K562 (cell line): ENCODE results near the gene IGF2R. TPM values are rescaled to one million over a fixed set of nuclear protein-coding genes. Genes with fewer than 3 reads are reported as not detected.
A peak's percentile ranks its signal among the peaks of the same experiment; 100 is the strongest.

Experiments used
- ARID1B ChIP-seq: fragments of 450-650 bp; IDR thresholded peaks from 2 replicates; pipeline ENCODE4 v1.6.1; 2016; ENCODE audit warnings: antibody characterized with exemption, mild to moderate bottlenecking, inconsistent platforms
- CBFA2T3 ChIP-seq: fragments of 450-650 bp; IDR thresholded peaks from 2 replicates; pipeline ENCODE4 v1.6.1; 2017
- CREB3 ChIP-seq: fragments of 450-650 bp; conservative IDR thresholded peaks from 2 replicates; pipeline ENCODE4 v1.6.1; 2016; ENCODE audit warnings: missing genetic modification characterization, low read depth, mild to moderate bottlenecking, missing compliant biosample characterization, moderate library complexity
- CUX1 ChIP-seq: fragments of 200-800 bp; sonication (Bioruptor generic); IDR thresholded peaks from 2 replicates; pipeline ENCODE4 v1.6.1; 2016; ENCODE audit warnings: missing genetic modification characterization, missing compliant biosample characterization
- E2F3 ChIP-seq: fragments of 250-450 bp; sonication (Bioruptor Pico); IDR thresholded peaks from 2 replicates; pipeline ENCODE4 v1.4.0; 2020; ENCODE audit warnings: mild to moderate bottlenecking
- ESRRA ChIP-seq: fragments of 450-650 bp; IDR thresholded peaks from 2 replicates; pipeline ENCODE4 v1.6.1; 2014; ENCODE audit warnings: low read depth, mild to moderate bottlenecking, moderate library complexity, borderline replicate concordance
- FOXA3 ChIP-seq, 2 experiments: fragments of 450-650 bp in 1 of 2; sonication (generic) in 1 of 2; formaldehyde crosslinking; IDR thresholded peaks in 1 of 2; conservative IDR thresholded peaks in 1 of 2; 2 replicates each; pipeline versions ENCODE4 v1.4.0 to v1.8.0; 2020 to 2022; ENCODE audit warnings: mild to moderate bottlenecking in 2 of 2, missing genetic modification reagents in 1 of 2
- HMGN3 ChIP-seq: IDR thresholded peaks from 2 replicates; pipeline ENCODE4 v1.6.1; 2011; ENCODE audit warnings: borderline replicate concordance, low read depth, mild to moderate bottlenecking, mixed read lengths, low read length; ENCODE audit not compliant: insufficient read length; ENCODE audit errors: extremely low read depth
- JUND ChIP-seq, 2 experiments: IDR thresholded peaks; 2 replicates in 1 of 2; 3 replicates in 1 of 2; pipeline ENCODE4 v1.6.1; 2011; ENCODE audit warnings: borderline replicate concordance in 2 of 2, low read depth in 2 of 2, low read length in 2 of 2, improper control_type of control experiment in 1 of 2, missing biosample characterization in 1 of 2, missing genetic modification characterization in 1 of 2, missing genetic modification reagents in 1 of 2
- KLF16 ChIP-seq: IDR thresholded peaks from 2 replicates; pipeline ENCODE4 v1.6.1; 2016; ENCODE audit warnings: antibody characterized with exemption
- MIER1 ChIP-seq: fragments of 450-650 bp; IDR thresholded peaks from 2 replicates; pipeline ENCODE4 v1.6.1; 2016; ENCODE audit warnings: antibody characterized with exemption, mild to moderate bottlenecking, low read depth
- MTF1 ChIP-seq: fragments of 250-450 bp; sonication (Bioruptor Pico); IDR thresholded peaks from 2 replicates; pipeline ENCODE4 v1.9.0; 2021; ENCODE audit warnings: moderate library complexity, mild to moderate bottlenecking, inconsistent platforms, borderline replicate concordance
- PHB ChIP-seq: fragments of 250-450 bp; sonication (Bioruptor Pico); IDR thresholded peaks from 2 replicates; pipeline ENCODE4 v1.5.0; 2021
- PML ChIP-seq: IDR thresholded peaks from 2 replicates; pipeline ENCODE4 v1.6.1; 2012; ENCODE audit warnings: low read length, inconsistent platforms
- POLR2H ChIP-seq: IDR thresholded peaks from 2 replicates; pipeline ENCODE4 v1.6.1; 2016; ENCODE audit warnings: missing genetic modification characterization, low read depth, mild to moderate bottlenecking, control low read depth, missing compliant biosample characterization, moderate library complexity
- RAD51 ChIP-seq: fragments of 450-650 bp; IDR thresholded peaks from 2 replicates; pipeline ENCODE4 v1.7.1; 2016; ENCODE audit warnings: low read depth, mild to moderate bottlenecking, borderline replicate concordance
- SMARCE1 ChIP-seq: fragments of 450-650 bp; IDR thresholded peaks from 2 replicates; pipeline ENCODE4 v1.7.1; 2016; ENCODE audit warnings: mild to moderate bottlenecking
- YY1 ChIP-seq, 3 experiments: IDR thresholded peaks; 2 replicates each; pipeline ENCODE4 v1.6.1; 2011; ENCODE audit warnings: low read length in 2 of 3, mild to moderate bottlenecking in 2 of 3, moderate library complexity in 2 of 3, borderline replicate concordance in 1 of 3, control low read depth in 1 of 3, low read depth in 1 of 3; ENCODE audit not compliant: insufficient read depth in 3 of 3, insufficient replicate concordance in 2 of 3, control insufficient read depth in 1 of 3, insufficient read length in 1 of 3; ENCODE audit errors: extremely low read depth in 1 of 3
- ZNF121 ChIP-seq: sonication (generic); formaldehyde crosslinking; conservative IDR thresholded peaks from 2 replicates; pipeline ENCODE4 v1.8.0; 2022; ENCODE audit warnings: missing genetic modification reagents
- ZNF717 ChIP-seq: fragments of 250-450 bp; sonication (Bioruptor Pico); IDR thresholded peaks from 2 replicates; pipeline ENCODE4 v1.5.0; 2021
- polyA plus RNA-seq, 8 experiments: library from polyadenylated mRNA; depleted of rRNA in 4 of 8; stranded (reverse) in 5 of 8; unstranded in 3 of 8; fragments of >200 nt; fragmentation: Nextera tagmentation in 2 of 8; fragmentation: Illumina TruSeq in 1 of 8; extraction: Ambion mirVana in 2 of 8; extraction: Trizol in 1 of 8; gene quantifications; 2 replicates each; pipeline versions ENCODE4 v1.2.1 to v1.2.3, GENCODE V29; 2011 to 2014; ENCODE audit warnings: inconsistent platforms in 1 of 8, missing spikeins in 1 of 8
- total RNA-seq, 7 experiments: library from RNA; depleted of rRNA in 6 of 7; stranded (reverse); fragments of >200 nt in 6 of 7; fragmentation: Illumina TruSeq in 2 of 7; extraction: Trizol in 2 of 7; gene quantifications; 2 replicates each; pipeline versions ENCODE4 v1.2.1 to v1.2.3, GENCODE V29; 2011 to 2021; ENCODE audit warnings: low replicate concordance in 1 of 7

IGF2R gene
- total and polyA plus RNA-seq, 9 of the 15 experiments (the other 6 are each of a cell fraction or from before 2014, with no cell fraction given): 3.5 to 92.3 (median 34.5) TPM

DNA sequence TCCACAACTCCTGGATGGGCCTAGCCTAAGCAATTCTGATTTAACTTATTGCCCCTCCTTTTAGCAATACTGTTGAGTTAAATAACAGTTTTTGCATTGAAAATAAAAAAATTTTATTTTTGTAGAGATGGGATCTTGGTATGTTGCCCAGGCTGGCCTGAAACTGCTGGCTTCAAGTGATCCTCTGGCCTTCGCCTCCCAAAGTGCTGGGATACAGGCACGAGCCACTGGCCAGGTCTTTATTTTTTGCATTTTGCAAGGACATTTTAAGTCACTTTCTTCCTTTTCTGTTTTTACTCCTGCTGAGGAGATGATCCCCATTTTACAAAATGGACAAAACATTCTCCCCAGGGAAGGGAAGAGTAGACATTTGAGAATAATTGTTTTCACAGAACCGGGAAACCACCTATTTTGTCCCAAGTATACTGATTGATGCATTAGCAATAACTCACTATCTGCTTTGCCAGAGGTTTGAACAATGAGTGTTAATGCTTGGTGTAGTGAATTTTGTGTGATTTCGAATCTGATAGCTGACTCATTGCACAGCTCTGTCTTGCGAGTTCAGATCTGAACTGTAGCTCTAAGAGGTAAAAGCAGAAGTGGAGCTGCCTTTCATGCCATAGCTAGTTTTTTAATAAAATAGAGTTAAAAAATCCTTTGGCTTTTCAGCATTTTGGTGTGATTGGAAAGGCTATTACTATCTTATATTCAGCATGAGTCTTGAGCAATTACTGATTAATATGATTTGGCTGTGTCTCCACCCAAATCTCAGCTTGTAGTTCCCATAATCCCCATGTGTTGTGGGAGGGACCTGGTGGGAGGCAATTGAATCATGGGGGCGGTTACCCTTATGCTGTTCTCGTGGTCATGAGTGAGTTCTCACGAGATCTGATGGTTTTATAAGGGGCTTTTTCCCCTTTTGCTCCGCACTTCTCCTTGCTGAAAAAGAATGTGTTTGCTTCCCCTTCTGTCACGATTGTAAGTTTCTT is 20.9 kb downstream of the IGF2R start (continued):
- TF ChIP-seq CUX1 (CRISPR knock-in tag) (no peak), ARID1B (peak; percentile 84), POLR2H (tag) (no peak), KLF16 (0 out of 2 replicates have a peak, but pooled peaks have one; percentile 30), PML (peak; percentile 2; the same call in 1 of the 2 replicates), ESRRA (no peak), CREB3 (tag) (no peak), ZNF717 (CRISPR knock-in tag) (no peak), HMGN3 (no peak), YY1 (IDR thresholded peaks at IDR 0.05; ENCODE audit: borderline replicate concordance in 1 of 3, control insufficient read depth in 1 of 3, extremely low read depth in 1 of 3, insufficient read depth in 3 of 3, insufficient read length in 1 of 3, insufficient replicate concordance in 2 of 3, low read depth in 1 of 3, low read length in 2 of 3) (no peak), FOXA3 (CRISPR knock-in tag; conservative IDR thresholded peaks at IDR 0.05 in 1 of 2, IDR thresholded peaks at IDR 0.05 in 1 of 2) (no peak), MTF1 (CRISPR knock-in tag) (no peak), SMARCE1 (peak; percentile 85), PHB (no peak), E2F3 (CRISPR knock-in tag) (no peak), CBFA2T3 (peak; percentile 82), JUND (IDR thresholded peaks at IDR 0.05; ENCODE audit: borderline replicate concordance, low read depth, low read length) (peak; percentile 81), JUND (tag; IDR thresholded peaks at IDR 0.05; ENCODE audit: borderline replicate concordance, low read depth, low read length) (peak; percentile 53; the same call in 1 of the 3 replicates), ZNF121 (peak; percentile 79), RAD51 (0 out of 2 replicates have a peak, but pooled peaks have one; percentile 8), MIER1 (no peak)
